MCF 10A (cell line): ENCODE measurements around the gene GCNT3. TPM values are rescaled to one million over a fixed set of nuclear protein-coding genes. Genes with fewer than 3 reads are reported as not detected.
A peak's percentile ranks its signal among the peaks of the same experiment; 100 is the strongest.

Experiments used
- Bru-seq: library from RNA; stranded (reverse); fragments of 400-500 nt; gene quantifications from one replicate; lab custom pipeline; 2021; lab: Mats Ljungman, UMichigan
- BruChase-seq, 2 experiments: library from RNA; stranded (reverse); fragments of 400-500 nt; gene quantifications; one replicate each; lab custom pipeline; 2021; lab: Mats Ljungman, UMichigan
- BruUV-seq: library from RNA; stranded (reverse); fragments of 400-500 nt; replicated peaks from 2 replicates; lab custom pipeline; 2021; lab: Mats Ljungman, UMichigan
- CTCF ChIA-PET: fragments of 300-600 bp; sonication (Branson Sonifier 250); formaldehyde crosslinking; extraction: SDS; loops from one replicate; lab custom pipeline; 2021; ENCODE audit warnings: antibody characterized with exemption, inconsistent platforms; lab: Yijun Ruan, JAX
- POLR2A ChIA-PET: fragments of 300-600, 350-650 bp; sonication (Branson Sonifier 250); formaldehyde crosslinking; extraction: SDS; loops from one replicate; lab custom pipeline; 2020; ENCODE audit warnings: antibody characterized with exemption, inconsistent platforms; lab: Yijun Ruan, JAX
- DNase-seq: peaks from one replicate; pipeline ENCODE4 v3.0.0-alpha.2; 2018; ENCODE audit not compliant: unreplicated experiment
- H3K27ac Mint-ChIP-seq: one replicate; pipeline ENCODE4 v1.8.0; 2022; ENCODE audit warnings: mild to moderate bottlenecking, low read depth, mixed read lengths; ENCODE audit not compliant: unreplicated experiment
- H3K27me3 Mint-ChIP-seq: one replicate; pipeline ENCODE4 v1.8.0; 2022; ENCODE audit warnings: mixed read lengths; ENCODE audit not compliant: insufficient read depth, unreplicated experiment
- H3K36me3 Mint-ChIP-seq: one replicate; pipeline ENCODE4 v1.8.0; 2022; ENCODE audit warnings: mild to moderate bottlenecking, moderate library complexity, mixed read lengths; ENCODE audit not compliant: insufficient read depth, unreplicated experiment
- H3K4me1 Mint-ChIP-seq: one replicate; pipeline ENCODE4 v1.8.0; 2022; ENCODE audit warnings: mixed read lengths; ENCODE audit not compliant: insufficient read depth, unreplicated experiment
- H3K4me3 Mint-ChIP-seq: one replicate; pipeline ENCODE4 v1.8.0; 2022; ENCODE audit warnings: mild to moderate bottlenecking, moderate library complexity, mixed read lengths; ENCODE audit not compliant: unreplicated experiment
- H3K9me3 Mint-ChIP-seq: one replicate; pipeline ENCODE4 v1.8.0; 2022; ENCODE audit warnings: mixed read lengths; ENCODE audit not compliant: unreplicated experiment
- CTCF ChIP-seq: fragments of 200-600 bp; IDR thresholded peaks from one replicate; pipeline ENCODE4 v1.8.0; 2022; ENCODE audit warnings: antibody characterized with exemption, mild to moderate bottlenecking; ENCODE audit not compliant: unreplicated experiment
- intact Hi-C: fragments of 100-400 bp; cut with micrococcal nuclease; formaldehyde crosslinking; loops from 2 replicates; pipeline ENCODE4 v1.14.1; 2022
- long read RNA-seq: library from polyadenylated mRNA; stranded (forward); transcript quantifications from one replicate; pipeline ENCODE4 v2.0.0, GENCODE V29; 2022
- total RNA-seq: library from RNA; stranded (reverse); gene quantifications from 2 replicates; pipeline ENCODE4 v1.2.3, GENCODE V29; 2022

The GCNT3 gene
- total RNA-seq (not detected in 2 replicates), Bru-seq, nascent RNA (percentile 14 among the genes with signal in this experiment), BruChase-seq, experiment 1, labeled RNA remaining after a 6-hour chase (percentile 11 among the genes with signal in this experiment), BruChase-seq, experiment 2, labeled RNA remaining after a 2-hour chase (percentile 13 among the genes with signal in this experiment)
- long read RNA-seq, result 0 reads

GRCh38 chr15:59611276-59612260, at the start of gene GCNT3:
Gene GCNT3, plus strand, starts transcription at chr15:59611783. Its CDS starts 6,456 bp downstream, at chr15:59618239.
- intact Hi-C loops, result no loop called here
- Mint-ChIP-seq H3K27ac (peak within 1 kb of the TSS; percentile 79), H3K27me3 (peaks cover 8% of the 10 kb centered on the region), H3K9me3 (no peaks in the 10 kb centered on the region), H3K4me1 (peaks cover 17% of the 10 kb centered on the region), H3K4me3 (no peak within 1 kb of the TSS), H3K36me3 (no peaks in the 10 kb centered on the region)
- BruUV-seq, result no TSS peak
- DNase-seq, result peak; percentile 31
- ChIA-PET CTCF (interaction anchor here (0.5 to 3.3 kb wide), 7 partner anchors 31 to 1334 kb away, joined by 3 to 20 read pairs (median 4); no protein-coding TSS in a partner anchor), POLR2A (interaction anchor here (1.2 to 1.9 kb wide), 4 partner anchors 15 to 79 kb away, joined by 3 to 5 read pairs (median 4); partner anchors contain the start of gene GTF2A2)
- TF ChIP-seq CTCF, result no peak

GRCh38 chr15:59562448-59563186, 49.0 kb upstream of the GCNT3 start:
- CTCF ChIA-PET, result interaction anchor here (0.6 to 1.6 kb wide), 4 partner anchors 10 to 340 kb away, joined by 3 to 6 read pairs (median 4); no protein-coding TSS in a partner anchor
- Mint-ChIP-seq H3K36me3 (peaks cover 8% of the 10 kb centered on the region), H3K4me3 (no peak overlapping the region), H3K9me3 (no peaks in the 10 kb centered on the region), H3K4me1 (peaks cover 11% of the 10 kb centered on the region), H3K27ac (no peak overlapping the region), H3K27me3 (no peaks in the 10 kb centered on the region)
- DNase-seq, result no peak
- no TSS peak for BruUV-seq
- peak; percentile 22 for TF ChIP-seq CTCF
- POLR2A ChIA-PET, result no interaction called here
- intact Hi-C loops, result loop anchor here (1.0 kb wide), 1 partner anchor 30 kb away; no protein-coding TSS in a partner anchor

GRCh38 chr15:59565299-59565698, 46.3 kb upstream of the GCNT3 start:
- H3K36me3 Mint-ChIP-seq, result no peaks in the 10 kb centered on the region

More at GRCh38 chr15:59565299-59565698, 46.3 kb upstream of the GCNT3 start:
- no TSS peak for BruUV-seq
- no peak overlapping the region for H3K4me3 Mint-ChIP-seq
- H3K27me3 Mint-ChIP-seq, result no peaks in the 10 kb centered on the region
- H3K27ac Mint-ChIP-seq, result no peak overlapping the region
- no peaks in the 10 kb centered on the region for H3K9me3 Mint-ChIP-seq
- TF ChIP-seq CTCF, result no peak
- peaks cover 20% of the 10 kb centered on the region for H3K4me1 Mint-ChIP-seq
- DNase-seq, result no peak
- ChIA-PET CTCF (interaction anchor here (1.1 to 2.3 kb wide), 3 partner anchors 12 to 36 kb away, joined by 3 to 14 read pairs (median 5); no protein-coding TSS in a partner anchor), POLR2A (interaction anchor here (1.2 to 1.4 kb wide), 2 partner anchors 11 to 67 kb away, joined by 3 read pairs; no protein-coding TSS in a partner anchor)
- intact Hi-C loops, result no loop called here
